SU-DHL-6 (cell line): ENCODE results near the gene APOE.
"Not testable (repeated sequence)": the region's sequence is repeated elsewhere in the genome, so short reads cannot be mapped to it uniquely, and the experiment has no call there.

Experiments used
- H2AFZ ChIP-seq: fragments of 200-600 bp; sonication (generic); 2 replicates; pipeline ENCODE4 v1.6.1; 2014; ENCODE audit warnings: low read depth, mild to moderate bottlenecking, moderate library complexity, mixed read lengths, antibody characterized with exemption, low read length; ENCODE audit not compliant: severe bottlenecking
- H3F3A ChIP-seq: fragments of 200-600 bp; shearing (Covaris generic); 2 replicates; pipeline ENCODE4 v1.6.0; 2016; ENCODE audit warnings: antibody characterized with exemption, mild to moderate bottlenecking; ENCODE audit not compliant: insufficient read depth
- H3K27ac ChIP-seq: fragments of 200-600 bp; sonication (generic); 2 replicates; pipeline ENCODE4 v1.5.1; 2016; ENCODE audit warnings: low read depth, mild to moderate bottlenecking, low read length, moderate library complexity, mixed read lengths
- H3K27me3 ChIP-seq: fragments of 200-600 bp; sonication (generic), shearing (Covaris generic); 2 replicates; pipeline ENCODE4 v1.6.0; 2014; ENCODE audit warnings: mild to moderate bottlenecking, low read length
- H3K36me3 ChIP-seq: fragments of 200-600 bp; sonication (generic); 2 replicates; pipeline ENCODE4 v1.6.1; 2014; ENCODE audit warnings: mild to moderate bottlenecking, low read length, mixed read lengths
- H3K4me2 ChIP-seq: fragments of 300-600, 200-600 bp; shearing (Covaris generic), sonication (generic); 2 replicates; pipeline ENCODE4 v1.6.0; 2014; ENCODE audit warnings: low read length, low read depth, mild to moderate bottlenecking; ENCODE audit not compliant: poor library complexity, severe bottlenecking
- H3K4me3 ChIP-seq: fragments of 200-600 bp; sonication (generic); 2 replicates; pipeline ENCODE4 v1.5.1; 2014; ENCODE audit warnings: antibody characterized with exemption, low read length, mild to moderate bottlenecking, mixed read lengths; ENCODE audit not compliant: insufficient read depth, poor library complexity, severe bottlenecking
- H3K79me2 ChIP-seq: fragments of 200-600 bp; sonication (generic); 2 replicates; pipeline ENCODE4 v1.6.1; 2014; ENCODE audit warnings: mild to moderate bottlenecking, low read length, moderate library complexity; ENCODE audit not compliant: insufficient read depth
- H3K9ac ChIP-seq: fragments of 200-600 bp; sonication (generic); 2 replicates; pipeline ENCODE4 v1.7.0; 2014; ENCODE audit warnings: mild to moderate bottlenecking, low read length
- H3K9me2 ChIP-seq: fragments of 200-600 bp; sonication (generic); replicated peaks from 2 replicates; pipeline ENCODE4 v1.6.1; 2014; ENCODE audit warnings: low read length; ENCODE audit not compliant: insufficient read depth
- H3K9me3 ChIP-seq: fragments of 200-600 bp; sonication (generic); 2 replicates; pipeline ENCODE4 v1.6.1; 2014; ENCODE audit warnings: low read length, mixed read lengths; ENCODE audit not compliant: insufficient read depth
- H4K20me1 ChIP-seq: fragments of 200-600 bp; sonication (generic); 2 replicates; pipeline ENCODE4 v1.6.1; 2014; ENCODE audit warnings: low read depth, mild to moderate bottlenecking, antibody characterized with exemption, low read length, moderate library complexity, mixed read lengths
- CTCF ChIP-seq: fragments of 200-600 bp; sonication (generic); IDR thresholded peaks from one replicate; pipeline ENCODE4 v1.5.1; 2017; ENCODE audit warnings: antibody characterized with exemption, mild to moderate bottlenecking, low read length, moderate library complexity; ENCODE audit not compliant: insufficient read depth, poor library complexity, severe bottlenecking
- EZH2phosphoT487 ChIP-seq: fragments of 200-600 bp; sonication (generic), shearing (Covaris generic); conservative IDR thresholded peaks from 2 replicates; pipeline ENCODE4 v1.6.1; 2018; ENCODE audit warnings: mild to moderate bottlenecking, antibody characterized with exemption, low read length, moderate library complexity, mixed read lengths

APOE gene

GRCh38 chr19:44905437-44906160, at the start of gene APOE:
Gene APOE, plus strand, starts transcription at chr19:44905796. Its CDS starts 829 bp downstream, at chr19:44906625.
- no peaks in the 10 kb centered on the region for H3K79me2 ChIP-seq
- H3K27ac ChIP-seq = no peak within 1 kb of the TSS
- no peaks in the 10 kb centered on the region for H3F3A ChIP-seq
- H3K4me2 ChIP-seq = no peak within 1 kb of the TSS
- no peaks in the 10 kb centered on the region for H3K27me3 ChIP-seq
- H2AFZ ChIP-seq = no peak within 1 kb of the TSS
- H3K9ac ChIP-seq = no peak within 1 kb of the TSS
- no peak for TF ChIP-seq CTCF
- TF ChIP-seq EZH2phosphoT487 = no peak
- H4K20me1 ChIP-seq = no peaks in the 10 kb centered on the region
- H3K4me3 ChIP-seq = no peak within 1 kb of the TSS
- no peaks in the 10 kb centered on the region for H3K36me3 ChIP-seq
- no peaks in the 10 kb centered on the region for H3K9me3 ChIP-seq
- no peaks in the 10 kb centered on the region for H3K9me2 ChIP-seq

DNA sequence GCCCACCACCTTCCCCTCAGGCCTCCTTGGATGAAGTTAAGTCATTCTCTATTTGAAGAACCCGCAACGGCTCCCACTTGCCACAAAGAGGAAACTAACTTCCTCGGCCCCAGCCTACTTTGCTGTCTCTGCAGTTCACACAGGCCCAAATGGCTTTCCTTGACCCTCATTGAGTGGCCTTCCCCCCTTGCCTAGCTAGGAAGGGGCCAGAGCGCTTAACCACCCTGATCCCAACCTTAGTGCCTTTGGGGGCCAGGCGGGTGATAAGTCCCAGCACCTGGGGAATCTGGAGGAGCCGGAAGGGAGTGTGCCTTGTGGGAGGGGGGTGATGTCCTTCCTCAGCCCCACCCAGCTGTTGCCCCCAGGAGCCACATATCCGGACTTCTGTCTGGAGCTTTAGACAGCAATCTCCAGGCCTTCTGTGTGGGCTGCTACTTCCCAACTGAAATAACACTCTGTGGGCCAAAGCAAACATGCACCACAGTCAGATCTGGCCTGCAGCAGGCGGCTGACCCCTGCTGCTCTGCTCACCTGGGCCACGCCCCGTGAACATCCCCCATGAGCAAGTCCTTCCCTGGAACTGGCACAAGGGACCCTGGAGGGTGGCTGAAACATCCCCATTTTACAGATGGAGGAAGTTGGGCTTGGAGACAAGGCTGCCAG, 49.0 kb upstream of the APOE start:
- Histone ChIP-seq H3K36me3 (no peaks in the 10 kb centered on the region), H3K9ac (no peak overlapping the region), H2AFZ (no peak overlapping the region), H3K27me3 (no peaks in the 10 kb centered on the region), H3K9me2 (no peaks in the 10 kb centered on the region), H3F3A (no peaks in the 10 kb centered on the region), H3K9me3 (no peaks in the 10 kb centered on the region), H3K27ac (no peak overlapping the region), H4K20me1 (no peaks in the 10 kb centered on the region), H3K4me2 (no peak overlapping the region), H3K4me3 (no peak overlapping the region), H3K79me2 (no peaks in the 10 kb centered on the region)
- no peak for TF ChIP-seq EZH2phosphoT487
- TF ChIP-seq CTCF = no peak

- no peaks in the 10 kb centered on the region for H4K20me1 ChIP-seq
- H3K27me3 ChIP-seq = no peaks in the 10 kb centered on the region
- H2AFZ ChIP-seq = no peak overlapping the region
- no peaks in the 10 kb centered on the region for H3K79me2 ChIP-seq
- H3K4me2 ChIP-seq = no peak overlapping the region
- no peak overlapping the region for H3K27ac ChIP-seq
- no peak for TF ChIP-seq EZH2phosphoT487
- no peaks in the 10 kb centered on the region for H3F3A ChIP-seq
- H3K9me2 ChIP-seq = no peaks in the 10 kb centered on the region
- H3K4me3 ChIP-seq = no peak overlapping the region
- no peaks in the 10 kb centered on the region for H3K36me3 ChIP-seq
- H3K9ac ChIP-seq = no peak overlapping the region
- no peaks in the 10 kb centered on the region for H3K9me3 ChIP-seq
Measured at GRCh38 chr19:44857837-44858236, 47.8 kb upstream of the APOE start.

DNA sequence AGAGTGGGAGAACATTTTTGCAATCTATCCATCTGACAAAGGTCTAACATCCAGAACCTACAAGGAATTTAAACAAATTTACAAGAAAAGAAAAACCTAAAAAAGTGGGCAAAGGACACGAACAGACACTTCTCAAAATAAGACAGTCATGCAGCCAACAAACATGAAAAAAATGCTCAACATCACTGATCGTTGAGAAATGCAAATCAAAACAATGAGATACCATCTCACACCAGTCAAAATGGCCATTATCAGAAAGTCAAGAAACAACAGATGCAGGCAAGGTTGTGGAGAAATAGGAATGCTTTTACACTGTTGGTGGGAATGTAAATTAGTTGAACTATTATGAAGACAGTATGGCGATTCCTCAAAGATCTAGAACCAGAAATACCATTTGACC, 44.0 kb upstream of the APOE start:
- not testable (repeated sequence) for H3K9me2 ChIP-seq, H3K27me3 ChIP-seq, H3K4me2 ChIP-seq, H3K9me3 ChIP-seq, H3K79me2 ChIP-seq, H3K4me3 ChIP-seq, H3F3A ChIP-seq, H3K9ac ChIP-seq, H3K27ac ChIP-seq, H4K20me1 ChIP-seq, H3K36me3 ChIP-seq, H2AFZ ChIP-seq
